ENCODE results near the gene ESR1.

DNA sequence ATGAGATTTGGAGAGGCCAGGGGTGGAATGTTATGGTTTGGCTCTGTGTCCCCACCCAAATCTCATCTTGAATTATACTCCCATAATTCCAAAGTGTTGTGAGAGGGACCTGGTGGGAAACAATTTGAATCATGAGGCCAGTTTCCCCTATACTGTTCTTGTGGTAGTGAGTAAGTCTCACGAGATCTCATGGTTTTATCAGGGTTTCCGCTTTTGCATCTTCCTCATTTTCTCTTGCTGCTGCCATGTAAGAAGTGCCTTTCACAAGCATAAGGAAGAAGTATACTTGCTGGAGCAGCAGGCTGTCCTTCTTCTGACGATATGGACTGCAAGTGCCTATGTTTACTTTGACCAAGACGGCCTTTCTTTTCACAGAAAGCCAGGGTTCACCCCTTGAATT is 270.5 kb downstream of the ESR1 start:
- TF ChIP-seq NFYB (CRISPR knock-in tag; conservative IDR thresholded peaks at IDR 0.05; ENCODE audit: low read depth) (no peak), MXD4 (CRISPR knock-in tag; IDR thresholded peaks at IDR 0.05; ENCODE audit: borderline replicate concordance) (no peak)
- TF ChIP-seq, protein P1, sequence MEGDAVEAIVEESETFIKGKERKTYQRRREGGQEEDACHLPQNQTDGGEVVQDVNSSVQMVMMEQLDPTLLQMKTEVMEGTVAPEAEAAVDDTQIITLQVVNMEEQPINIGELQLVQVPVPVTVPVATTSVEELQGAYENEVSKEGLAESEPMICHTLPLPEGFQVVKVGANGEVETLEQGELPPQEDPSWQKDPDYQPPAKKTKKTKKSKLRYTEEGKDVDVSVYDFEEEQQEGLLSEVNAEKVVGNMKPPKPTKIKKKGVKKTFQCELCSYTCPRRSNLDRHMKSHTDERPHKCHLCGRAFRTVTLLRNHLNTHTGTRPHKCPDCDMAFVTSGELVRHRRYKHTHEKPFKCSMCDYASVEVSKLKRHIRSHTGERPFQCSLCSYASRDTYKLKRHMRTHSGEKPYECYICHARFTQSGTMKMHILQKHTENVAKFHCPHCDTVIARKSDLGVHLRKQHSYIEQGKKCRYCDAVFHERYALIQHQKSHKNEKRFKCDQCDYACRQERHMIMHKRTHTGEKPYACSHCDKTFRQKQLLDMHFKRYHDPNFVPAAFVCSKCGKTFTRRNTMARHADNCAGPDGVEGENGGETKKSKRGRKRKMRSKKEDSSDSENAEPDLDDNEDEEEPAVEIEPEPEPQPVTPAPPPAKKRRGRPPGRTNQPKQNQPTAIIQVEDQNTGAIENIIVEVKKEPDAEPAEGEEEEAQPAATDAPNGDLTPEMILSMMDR (IDR thresholded peaks at IDR 0.05), result no peak
- TF ChIP-seq, protein P2, sequence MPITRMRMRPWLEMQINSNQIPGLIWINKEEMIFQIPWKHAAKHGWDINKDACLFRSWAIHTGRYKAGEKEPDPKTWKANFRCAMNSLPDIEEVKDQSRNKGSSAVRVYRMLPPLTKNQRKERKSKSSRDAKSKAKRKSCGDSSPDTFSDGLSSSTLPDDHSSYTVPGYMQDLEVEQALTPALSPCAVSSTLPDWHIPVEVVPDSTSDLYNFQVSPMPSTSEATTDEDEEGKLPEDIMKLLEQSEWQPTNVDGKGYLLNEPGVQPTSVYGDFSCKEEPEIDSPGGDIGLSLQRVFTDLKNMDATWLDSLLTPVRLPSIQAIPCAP (CRISPR knock-in tag; IDR thresholded peaks at IDR 0.05), result no peak
- TF ChIP-seq, protein P3, sequence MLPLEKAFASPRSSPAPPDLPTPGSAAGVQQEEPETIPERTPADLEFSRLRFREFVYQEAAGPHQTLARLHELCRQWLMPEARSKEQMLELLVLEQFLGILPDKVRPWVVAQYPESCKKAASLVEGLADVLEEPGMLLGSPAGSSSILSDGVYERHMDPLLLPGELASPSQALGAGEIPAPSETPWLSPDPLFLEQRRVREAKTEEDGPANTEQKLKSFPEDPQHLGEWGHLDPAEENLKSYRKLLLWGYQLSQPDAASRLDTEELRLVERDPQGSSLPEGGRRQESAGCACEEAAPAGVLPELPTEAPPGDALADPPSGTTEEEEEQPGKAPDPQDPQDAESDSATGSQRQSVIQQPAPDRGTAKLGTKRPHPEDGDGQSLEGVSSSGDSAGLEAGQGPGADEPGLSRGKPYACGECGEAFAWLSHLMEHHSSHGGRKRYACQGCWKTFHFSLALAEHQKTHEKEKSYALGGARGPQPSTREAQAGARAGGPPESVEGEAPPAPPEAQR (CRISPR knock-in tag; IDR thresholded peaks at IDR 0.05), result no peak
